Measurements from ENCODE around the gene SLC26A3.
"Not testable (repeated sequence)": the region's sequence is repeated elsewhere in the genome, so short reads cannot be mapped to it uniquely, and the experiment has no call there.

SLC26A3 gene

DNA sequence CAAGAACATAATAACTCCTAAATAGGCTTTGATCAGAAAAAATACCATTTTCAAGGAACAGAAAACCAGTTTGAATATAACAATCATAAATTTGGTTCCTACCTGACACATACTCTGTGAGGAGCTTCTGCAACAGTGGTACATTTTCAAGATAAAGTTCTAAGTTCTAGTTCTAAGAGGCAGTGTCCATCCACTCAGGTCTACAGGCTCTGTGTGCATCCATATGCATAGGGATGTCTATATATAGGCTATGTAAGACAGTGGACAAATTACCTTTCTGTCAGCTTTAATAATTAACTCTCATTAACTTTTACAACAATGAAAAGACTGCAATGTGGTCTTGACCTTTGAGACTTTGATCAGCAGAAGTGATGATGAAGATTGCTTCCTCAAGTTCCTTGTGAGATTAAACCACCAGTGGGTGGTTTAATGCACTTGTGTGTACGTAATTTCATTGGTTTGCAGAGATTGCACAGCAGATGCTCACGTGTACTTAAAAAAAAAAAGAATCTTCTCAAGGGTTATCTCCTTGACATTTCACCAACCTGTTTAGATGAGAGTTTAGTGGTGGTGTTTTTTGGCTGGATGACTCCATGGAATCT, at the start of gene SLC26A3:
Gene SLC26A3, minus strand, starts transcription at position 215 of the 602 bp plus-strand sequence. CDS start 8,714 bp downstream, outside the sequence.
- in situ Hi-C loops (cut with MboI; ENCODE audit: low pct_unique_long_range_greater_than_20kb, low sequenced_read_pairs), result no loop called here

DNA sequence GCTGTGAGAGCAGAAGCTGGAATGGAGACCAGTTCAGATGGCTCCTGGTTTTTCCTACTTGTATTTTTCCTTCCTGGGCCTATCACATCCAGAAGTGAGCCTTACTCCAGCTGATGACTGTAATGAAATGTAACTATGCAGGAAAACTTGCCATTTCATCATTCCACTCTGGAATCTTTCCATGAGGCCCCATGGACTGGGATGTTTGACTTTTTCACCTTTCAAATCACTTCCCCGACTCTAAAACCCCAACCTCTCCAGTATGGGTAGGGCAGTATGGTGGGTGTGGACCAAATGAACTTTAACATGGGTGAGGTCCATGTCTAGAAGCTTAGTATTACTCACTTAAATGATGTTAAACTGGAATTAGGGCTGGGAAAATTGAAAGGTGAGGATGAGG, 47.6 kb upstream of the SLC26A3 start:
- in situ Hi-C loops (cut with MboI; ENCODE audit: low pct_unique_long_range_greater_than_20kb, low sequenced_read_pairs), result loop anchor here (25.0 kb wide), 1 partner anchor 638 kb away; no protein-coding TSS in a partner anchor
- DNase-seq, result no peak

More for the DNA sequence above, at the start of gene SLC26A3:
- no peak for DNase-seq

DNA sequence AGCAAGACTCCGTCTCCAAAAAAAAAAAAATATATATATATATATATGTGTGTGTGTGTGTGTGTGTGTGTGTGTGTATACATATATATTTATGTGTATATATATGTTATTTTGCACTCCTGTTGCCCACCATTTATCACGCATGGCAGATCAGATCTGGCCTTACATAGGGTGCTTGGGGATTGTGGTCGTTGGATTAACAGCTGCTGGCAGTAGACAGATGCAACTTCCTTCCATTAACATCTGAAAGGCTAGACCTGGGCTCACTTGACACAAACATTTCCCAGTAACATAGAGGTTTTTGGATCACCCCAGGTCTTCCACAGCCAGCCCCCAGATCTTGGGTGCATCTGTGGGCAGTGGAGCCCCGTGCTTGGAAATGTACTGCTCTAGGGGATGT, 47.2 kb upstream of the SLC26A3 start:
- no peak for DNase-seq
- in situ Hi-C loops (cut with MboI; ENCODE audit: low pct_unique_long_range_greater_than_20kb, low sequenced_read_pairs), result loop anchor here (25.0 kb wide), 1 partner anchor 638 kb away; no protein-coding TSS in a partner anchor

DNA sequence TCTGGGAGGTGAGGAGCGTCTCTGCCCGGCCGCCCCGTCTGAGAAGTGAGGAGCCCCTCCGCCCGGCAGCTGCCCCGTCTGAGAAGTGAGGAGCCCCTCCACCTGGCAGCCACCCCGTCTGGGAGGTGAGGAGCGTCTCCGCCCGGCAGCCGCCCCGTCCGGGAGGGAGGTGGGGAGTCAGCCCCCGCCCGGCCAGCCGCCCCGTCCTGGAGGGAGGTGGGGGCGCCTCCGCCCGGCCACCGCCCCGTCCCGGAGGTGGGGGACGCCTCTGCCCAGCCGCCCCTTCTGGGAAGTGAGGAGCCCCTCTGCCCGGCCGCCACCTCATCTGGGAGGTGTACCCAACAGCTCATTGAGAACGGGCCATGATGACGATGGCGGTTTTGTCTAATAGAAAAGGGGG, 45.2 kb upstream of the SLC26A3 start:
- DNase-seq; in situ Hi-C loops (cut with MboI; ENCODE audit: low pct_unique_long_range_greater_than_20kb, low sequenced_read_pairs): not testable (repeated sequence)

DNA sequence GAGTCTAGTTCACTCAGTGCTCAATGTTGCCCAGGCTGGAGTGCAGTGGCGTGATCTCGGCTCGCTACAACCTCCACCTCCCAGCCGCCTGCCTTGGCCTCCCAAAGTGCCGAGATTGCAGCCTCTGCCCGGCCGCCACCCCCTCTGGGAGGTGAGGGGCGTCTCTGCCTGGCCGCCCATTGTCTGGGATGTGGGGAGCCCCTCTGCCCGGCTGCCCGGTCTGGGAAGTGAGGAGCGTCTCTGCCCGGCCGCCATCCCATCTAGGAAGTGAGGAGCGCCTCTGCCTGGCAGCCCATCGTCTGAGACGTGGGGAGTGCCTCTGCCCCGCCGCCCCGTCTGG, 44.8 kb upstream of the SLC26A3 start:
- in situ Hi-C loops (cut with MboI; ENCODE audit: low pct_unique_long_range_greater_than_20kb, low sequenced_read_pairs); DNase-seq: not testable (repeated sequence)

DNA sequence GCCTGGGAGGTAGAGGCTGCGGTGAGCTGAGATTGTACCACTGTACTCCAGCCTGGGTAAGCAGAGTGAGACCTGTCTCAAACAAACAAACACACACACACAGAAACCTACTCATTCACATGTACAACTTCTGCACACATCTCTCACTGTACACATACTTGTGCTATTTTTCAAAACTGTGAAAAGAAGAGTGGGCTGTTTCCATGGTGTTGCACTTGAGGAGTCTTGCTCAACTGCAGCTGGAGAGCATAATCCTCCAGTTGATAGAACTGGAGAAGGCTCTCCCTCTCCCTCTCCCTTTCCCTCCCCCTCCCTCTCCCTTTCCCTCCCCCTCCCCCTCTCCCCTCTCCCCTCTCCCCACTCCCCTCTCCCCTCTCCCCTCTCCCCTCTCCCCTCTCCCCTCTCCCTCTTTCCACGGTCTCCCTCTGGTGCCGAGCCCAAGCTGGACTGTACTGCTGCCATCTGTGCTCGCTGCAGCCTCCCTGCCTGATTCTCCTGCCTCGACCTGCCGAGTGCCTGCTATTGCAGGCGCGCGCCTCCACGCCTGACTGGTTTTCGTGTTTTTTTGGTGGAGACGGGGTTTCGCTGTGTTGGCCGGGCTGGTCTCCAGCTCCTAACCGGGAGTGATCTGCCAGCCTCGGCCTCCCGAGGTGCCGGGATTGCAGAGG, 44.3 kb upstream of the SLC26A3 start:
- DNase-seq, result no peak
- in situ Hi-C loops (cut with MboI; ENCODE audit: low pct_unique_long_range_greater_than_20kb, low sequenced_read_pairs), result no loop called here

DNA sequence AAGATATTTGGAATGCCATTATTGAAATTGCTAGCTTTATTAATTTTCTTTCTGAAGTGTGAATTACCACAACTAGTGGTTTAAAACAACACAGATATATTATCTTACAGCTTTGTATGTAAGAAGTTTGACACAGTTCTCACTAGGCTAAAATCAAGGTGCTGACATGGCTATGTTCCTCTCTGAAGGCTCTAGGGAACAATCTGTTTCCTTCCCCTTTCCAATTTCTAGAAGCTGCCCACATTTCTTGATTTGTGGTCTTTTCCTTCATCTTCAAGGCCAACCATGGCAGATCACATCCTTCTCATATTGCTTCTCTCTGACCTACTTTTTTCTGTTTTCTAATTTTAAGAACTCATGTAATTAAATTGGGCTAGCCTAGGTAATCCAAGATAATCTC, 43.3 kb upstream of the SLC26A3 start:
- peak; percentile 76 for DNase-seq
- in situ Hi-C loops (cut with MboI; ENCODE audit: low pct_unique_long_range_greater_than_20kb, low sequenced_read_pairs), result no loop called here

DNA sequence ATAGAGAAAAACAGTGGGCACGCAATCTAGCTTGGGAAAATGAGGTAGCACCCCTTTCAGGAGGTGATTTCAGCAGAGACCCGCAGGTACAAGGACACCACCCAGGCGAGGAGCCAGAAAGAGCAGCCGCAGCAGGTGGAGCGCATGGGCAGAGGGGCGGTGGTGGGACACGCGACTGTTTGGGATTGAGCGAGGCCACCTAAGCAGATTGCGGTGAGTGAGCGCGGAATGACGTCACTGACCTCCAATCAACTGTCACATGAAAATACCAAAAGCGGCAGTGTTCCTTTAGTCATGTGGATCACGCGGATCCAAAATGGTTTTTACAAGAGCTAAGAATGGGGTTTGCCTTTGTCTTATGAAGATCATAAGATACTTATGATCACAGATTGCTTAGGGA, 40.2 kb upstream of the SLC26A3 start:
- in situ Hi-C loops (cut with MboI; ENCODE audit: low pct_unique_long_range_greater_than_20kb, low sequenced_read_pairs), result no loop called here
- no peak for DNase-seq

DNA sequence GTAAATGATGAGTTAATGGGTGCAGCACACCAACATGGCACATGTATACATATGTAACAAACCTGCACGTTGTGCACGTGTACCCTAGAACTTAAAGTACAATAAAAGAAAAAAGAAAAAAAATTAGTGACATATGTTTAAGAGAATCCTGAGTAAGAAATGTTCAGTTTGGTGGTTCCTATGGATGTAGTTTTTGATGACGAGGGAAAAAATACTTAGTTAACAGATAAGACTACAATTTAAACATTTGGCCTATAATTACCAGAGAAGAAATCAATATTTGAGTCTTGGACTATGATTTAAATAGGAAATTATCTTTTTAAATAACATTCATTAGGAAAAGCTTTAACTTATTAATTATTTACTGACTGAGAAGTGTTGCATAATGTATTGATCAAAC, 39.2 kb upstream of the SLC26A3 start:
- in situ Hi-C loops (cut with MboI; ENCODE audit: low pct_unique_long_range_greater_than_20kb, low sequenced_read_pairs), result no loop called here
- no peak for DNase-seq

DNA sequence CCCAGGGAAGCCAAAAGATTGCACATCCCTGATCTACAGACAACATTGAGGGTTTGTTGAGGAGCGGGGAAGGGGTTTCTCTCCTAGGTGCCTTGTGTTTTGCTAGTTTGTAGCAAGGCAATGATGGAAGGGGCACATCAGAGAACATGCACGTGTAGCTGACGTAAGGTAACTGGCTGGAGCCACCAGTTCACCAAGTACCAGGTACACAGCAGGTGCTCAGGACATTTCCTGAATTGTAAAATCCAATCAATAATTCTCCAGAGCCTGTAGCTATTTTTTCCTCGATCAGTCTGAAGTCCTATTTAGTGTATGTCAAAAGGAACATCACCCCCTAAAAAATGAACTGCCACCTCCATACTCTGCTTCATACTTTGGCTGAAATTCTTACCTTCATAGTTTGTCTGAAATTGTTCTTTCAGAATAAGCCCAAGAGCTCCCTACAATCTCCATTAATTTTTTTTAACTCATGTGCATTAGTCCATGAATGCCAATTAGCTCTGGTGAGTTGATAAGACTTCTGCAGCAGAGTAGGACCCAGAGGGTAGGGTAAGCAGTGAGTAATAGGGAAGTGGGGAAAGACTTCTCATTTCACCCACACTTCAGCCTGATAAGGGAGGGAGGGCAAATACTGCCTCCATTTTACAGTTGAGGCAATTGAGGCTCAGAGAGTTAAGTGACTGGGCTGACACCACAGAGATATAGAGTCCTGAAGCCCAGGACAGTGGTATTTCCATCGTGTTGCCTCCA, 36.0 kb upstream of the SLC26A3 start:
- in situ Hi-C loops (cut with MboI; ENCODE audit: low pct_unique_long_range_greater_than_20kb, low sequenced_read_pairs), result no loop called here
- DNase-seq, result no peak

DNA sequence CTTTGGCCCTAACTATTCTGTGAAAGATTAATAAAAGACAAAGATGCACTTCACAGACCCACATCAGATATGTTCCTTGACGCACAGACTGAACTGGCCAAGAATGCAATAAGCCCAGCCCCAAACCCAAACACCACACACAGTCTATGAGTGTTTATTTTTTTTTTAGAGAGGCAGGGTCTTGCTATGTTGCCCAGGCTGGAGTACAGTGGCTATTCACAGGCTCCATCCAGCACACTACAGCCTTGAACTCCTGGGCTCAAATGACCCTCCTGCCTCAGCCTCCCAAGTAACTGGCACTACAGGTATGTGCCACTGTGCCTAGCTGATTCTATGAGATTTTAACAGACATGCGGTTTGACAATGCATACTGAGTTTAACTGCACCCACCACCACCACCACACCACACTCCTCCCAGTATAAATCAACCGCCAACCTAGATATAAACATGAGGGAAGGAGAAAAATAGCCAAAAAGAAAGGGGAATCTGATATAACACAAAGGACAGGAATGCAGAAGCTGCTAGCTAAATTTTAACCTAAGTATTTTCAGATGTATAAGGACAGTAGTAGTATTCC, 35.1 kb upstream of the SLC26A3 start:
- no peak for DNase-seq
- in situ Hi-C loops (cut with MboI; ENCODE audit: low pct_unique_long_range_greater_than_20kb, low sequenced_read_pairs), result no loop called here

DNA sequence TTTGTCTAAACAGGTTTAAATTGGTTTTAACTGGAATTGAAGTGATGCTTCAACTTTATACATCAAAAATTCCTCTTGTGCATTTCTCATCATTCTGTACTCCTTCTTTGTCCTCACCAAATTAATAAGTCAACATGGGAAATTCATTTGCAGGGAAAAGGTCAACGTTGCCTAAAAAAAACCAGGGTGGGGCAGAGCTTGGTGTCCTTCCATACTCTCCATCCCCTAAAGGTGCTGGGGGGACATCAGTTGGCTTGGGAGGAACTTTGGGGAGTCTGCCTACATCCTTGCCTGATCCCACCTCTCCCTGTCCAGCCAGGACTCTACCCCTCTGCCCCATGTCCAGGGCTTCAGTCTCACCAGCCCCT, 34.1 kb upstream of the SLC26A3 start:
- in situ Hi-C loops (cut with MboI; ENCODE audit: low pct_unique_long_range_greater_than_20kb, low sequenced_read_pairs), result no loop called here

DNA sequence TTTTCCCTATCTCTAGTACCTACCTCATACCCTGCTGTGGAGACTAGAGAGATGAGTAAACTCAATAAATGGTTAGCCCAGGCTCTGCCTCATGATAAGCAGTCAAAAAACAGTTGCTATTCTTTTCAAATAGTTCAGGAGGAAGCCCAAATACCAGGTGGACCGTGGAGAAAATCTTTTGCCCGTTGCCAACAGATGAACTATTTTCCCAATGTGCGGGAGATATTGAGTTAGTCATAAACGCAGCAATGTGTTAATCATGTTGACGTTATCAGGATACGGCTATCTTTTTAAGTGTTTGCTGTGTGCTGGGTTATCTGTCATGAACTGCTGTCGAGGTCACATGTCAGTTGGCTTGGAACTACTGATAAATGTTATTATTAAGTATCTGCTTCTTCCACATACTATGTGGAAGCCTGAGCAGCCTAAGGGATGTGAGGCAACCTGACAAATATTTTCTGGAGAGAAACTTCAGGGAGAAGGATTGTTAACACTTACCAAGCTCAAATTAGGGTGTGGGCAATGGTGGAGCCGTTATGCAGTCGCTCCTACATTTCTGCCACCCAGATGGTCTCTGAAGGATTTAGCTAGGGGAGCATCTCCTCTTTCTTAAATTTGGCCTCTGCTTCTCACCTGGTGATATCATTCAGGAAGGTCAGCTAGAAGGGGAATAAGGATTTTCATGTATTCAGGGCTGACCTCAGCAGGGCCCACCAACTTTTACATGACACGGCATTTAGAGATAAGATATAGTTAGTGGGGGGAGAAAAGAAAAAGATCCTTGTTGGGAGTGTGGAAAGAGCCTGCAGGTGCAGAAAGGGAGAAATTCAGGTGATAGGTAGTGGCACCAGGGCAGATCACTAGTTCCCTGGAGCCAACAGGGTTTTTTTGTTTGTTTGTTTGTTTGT, 33.5 kb upstream of the SLC26A3 start:
- no peak for DNase-seq
- in situ Hi-C loops (cut with MboI; ENCODE audit: low pct_unique_long_range_greater_than_20kb, low sequenced_read_pairs), result no loop called here

More for the DNA sequence above, 34.1 kb upstream of the SLC26A3 start:
- no peak for DNase-seq

DNA sequence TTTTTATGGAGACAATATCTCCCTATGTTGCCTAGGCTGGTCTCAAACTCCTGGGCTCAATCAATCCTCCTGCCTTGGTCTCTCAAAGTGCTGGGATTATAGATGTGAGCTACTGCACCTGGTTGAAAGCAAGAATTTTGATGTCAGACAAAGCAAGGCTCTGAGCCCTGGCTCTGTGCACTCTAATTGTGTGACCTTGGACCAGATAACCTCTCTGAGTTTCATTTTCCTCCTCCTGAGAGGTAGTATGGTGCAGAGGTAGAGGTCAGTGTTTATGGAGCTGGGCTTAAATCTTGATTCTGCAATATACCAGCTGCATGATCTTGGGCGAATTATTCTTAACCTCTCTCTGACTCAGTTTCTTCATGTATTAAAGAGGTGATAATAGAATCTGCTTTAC, 31.4 kb upstream of the SLC26A3 start:
- DNase-seq, result no peak
- in situ Hi-C loops (cut with MboI; ENCODE audit: low pct_unique_long_range_greater_than_20kb, low sequenced_read_pairs), result no loop called here

DNA sequence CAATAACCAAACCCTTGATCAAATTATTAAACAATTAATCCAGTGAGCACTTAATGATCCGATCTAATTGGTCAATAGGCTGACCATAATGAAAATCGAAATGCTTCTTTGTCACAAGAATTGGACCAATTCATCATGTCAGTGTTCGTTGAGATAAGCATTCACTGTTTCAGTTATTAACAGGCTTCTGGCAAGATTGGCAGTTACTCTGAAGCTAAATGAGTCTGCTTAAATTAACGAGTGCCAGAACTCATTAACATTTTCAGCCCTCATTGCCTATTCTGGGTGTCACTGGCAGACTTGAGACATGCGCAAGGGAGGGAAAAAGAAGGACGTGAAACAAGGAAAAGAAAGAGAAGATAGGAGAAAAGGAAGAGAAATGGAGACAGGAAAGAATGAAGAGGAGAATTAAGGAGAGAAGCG, 30.7 kb upstream of the SLC26A3 start:
- DNase-seq, result no peak
- in situ Hi-C loops (cut with MboI; ENCODE audit: low pct_unique_long_range_greater_than_20kb, low sequenced_read_pairs), result no loop called here

DNA sequence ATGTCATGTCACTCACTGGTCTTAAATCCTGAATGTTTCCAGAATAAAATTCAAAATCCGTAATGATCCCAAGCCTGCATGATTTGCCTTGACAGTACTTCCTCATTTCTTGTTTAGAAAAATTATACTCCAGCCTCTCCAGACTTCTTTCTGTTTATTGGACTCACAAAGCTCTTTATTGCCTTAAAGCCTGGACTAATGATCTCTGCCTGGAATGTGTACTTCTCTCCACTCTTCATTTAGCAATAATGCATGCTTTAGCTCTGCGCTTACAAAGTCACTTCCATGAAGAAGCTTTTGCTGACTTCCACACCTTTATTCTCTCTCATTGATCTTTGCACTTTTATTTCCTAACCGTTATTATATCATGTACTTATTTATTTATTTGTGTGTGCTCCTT, 27.4 kb upstream of the SLC26A3 start:
- in situ Hi-C loops (cut with MboI; ENCODE audit: low pct_unique_long_range_greater_than_20kb, low sequenced_read_pairs), result no loop called here
- no peak for DNase-seq

DNA sequence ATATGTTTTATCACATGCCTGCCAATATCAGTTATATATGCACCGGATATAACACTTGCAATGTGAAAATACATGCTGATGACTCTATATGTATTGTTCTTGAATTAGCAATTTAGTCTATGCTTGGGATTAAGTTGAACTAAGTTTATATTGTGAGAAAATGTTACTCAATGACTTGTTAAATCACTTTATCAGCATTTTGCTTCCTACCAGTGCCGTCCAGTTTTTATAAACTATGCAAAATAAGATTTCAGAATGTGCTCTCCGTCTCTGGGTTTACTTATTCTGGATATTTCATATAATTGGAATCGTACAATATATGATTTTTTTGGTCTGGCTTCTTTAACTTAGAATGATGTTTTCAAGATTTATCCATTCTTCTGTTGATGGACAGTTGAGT, 25.5 kb upstream of the SLC26A3 start:
- no peak for DNase-seq
- in situ Hi-C loops (cut with MboI; ENCODE audit: low pct_unique_long_range_greater_than_20kb, low sequenced_read_pairs), result no loop called here

DNA sequence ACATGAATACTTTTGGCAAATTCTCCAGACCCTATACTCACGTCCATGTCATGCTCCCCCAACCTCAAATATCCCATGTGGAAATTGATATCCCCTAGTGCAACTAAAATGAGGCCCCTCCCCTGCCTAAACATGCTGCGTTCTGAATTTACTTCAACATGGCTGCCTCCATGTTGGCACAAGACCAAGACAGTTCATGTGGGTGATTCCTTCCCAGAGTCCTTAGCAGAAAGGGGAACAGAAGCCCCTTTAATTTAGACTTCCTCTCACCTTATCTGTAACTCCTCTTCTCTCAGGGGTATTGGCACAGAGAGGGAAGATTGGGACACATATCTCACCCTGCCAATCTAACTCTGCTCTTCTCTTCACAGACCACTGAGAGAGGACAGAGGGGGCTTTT, 24.5 kb upstream of the SLC26A3 start:
- DNase-seq, result no peak
- in situ Hi-C loops (cut with MboI; ENCODE audit: low pct_unique_long_range_greater_than_20kb, low sequenced_read_pairs), result no loop called here

DNA sequence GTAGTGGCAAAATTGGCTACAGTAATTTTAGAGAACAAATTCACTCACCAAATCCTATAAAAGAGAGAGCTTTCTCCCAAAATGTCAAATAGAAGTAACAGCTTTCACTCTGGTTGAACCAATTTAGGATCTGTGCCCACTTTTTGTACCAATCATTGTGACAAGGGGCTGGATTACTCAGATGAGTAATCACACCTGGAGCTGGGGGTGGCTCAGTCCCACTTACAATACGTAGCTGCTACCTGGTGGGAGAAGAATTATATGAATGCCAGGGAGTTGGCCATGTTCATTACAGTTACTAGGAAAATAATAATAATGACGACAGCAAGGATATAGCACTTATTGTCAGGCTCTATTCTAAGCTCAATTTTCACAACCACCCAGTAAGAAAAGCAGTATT, 23.4 kb upstream of the SLC26A3 start:
- no peak for DNase-seq
- in situ Hi-C loops (cut with MboI; ENCODE audit: low pct_unique_long_range_greater_than_20kb, low sequenced_read_pairs), result no loop called here
